ENCODE measurements around the gene NEU4.

Gene NEU4

GRCh38 chr2:241835611-241836010 is 26.6 kb downstream of the NEU4 start:
- DNase-seq: no peak

GRCh38 chr2:241836292-241836691 is 27.3 kb downstream of the NEU4 start:
- no peak for DNase-seq

GRCh38 chr2:241837197-241837965 is 28.4 kb downstream of the NEU4 start:
- no peak for DNase-seq

GRCh38 chr2:241841181-241842066 is 32.4 kb downstream of the NEU4 start:
- no peak for DNase-seq

- DNase-seq: no peak
Measured at GRCh38 chr2:241842067-241842415, 33.0 kb downstream of the NEU4 start.

GRCh38 chr2:241842620-241843211 is 33.7 kb downstream of the NEU4 start:
- peak; percentile 48 for DNase-seq

- DNase-seq: no peak
Measured at GRCh38 chr2:241843321-241844065, 34.5 kb downstream of the NEU4 start.

GRCh38 chr2:241844066-241844728 is 35.2 kb downstream of the NEU4 start:
- DNase-seq: peak; percentile 66

GRCh38 chr2:241844831-241845578 is 36.0 kb downstream of the NEU4 start:
- DNase-seq: no peak

- no peak for DNase-seq
Measured at GRCh38 chr2:241846406-241846805, 37.4 kb downstream of the NEU4 start.

GRCh38 chr2:241848761-241849615 is 40.0 kb downstream of the NEU4 start:
- no peak for DNase-seq

GRCh38 chr2:241849616-241850543 is 40.9 kb downstream of the NEU4 start:
- no peak for DNase-seq

- DNase-seq: no peak
Measured at GRCh38 chr2:241850544-241851324, 41.7 kb downstream of the NEU4 start.

GRCh38 chr2:241851325-241852115 is 42.5 kb downstream of the NEU4 start:
- no peak for DNase-seq

- no peak for DNase-seq
Measured at GRCh38 chr2:241852116-241852980, 43.4 kb downstream of the NEU4 start.

GRCh38 chr2:241852981-241853631 is 44.1 kb downstream of the NEU4 start:
- no peak for DNase-seq
